DMS 273 (cell line): Measurements from ENCODE around the gene HSPA4.
A peak's percentile ranks its signal among the peaks of the same experiment; 100 is the strongest.
"Not testable (repeated sequence)": the region's sequence is repeated elsewhere in the genome, so short reads cannot be mapped to it uniquely, and the experiment has no call there.

Source experiments
- DNase-seq: peaks from one replicate; lab custom pipeline; 2025; ENCODE audit not compliant: unreplicated experiment; lab: John Stamatoyannopoulos, UW

HSPA4 gene

DNA sequence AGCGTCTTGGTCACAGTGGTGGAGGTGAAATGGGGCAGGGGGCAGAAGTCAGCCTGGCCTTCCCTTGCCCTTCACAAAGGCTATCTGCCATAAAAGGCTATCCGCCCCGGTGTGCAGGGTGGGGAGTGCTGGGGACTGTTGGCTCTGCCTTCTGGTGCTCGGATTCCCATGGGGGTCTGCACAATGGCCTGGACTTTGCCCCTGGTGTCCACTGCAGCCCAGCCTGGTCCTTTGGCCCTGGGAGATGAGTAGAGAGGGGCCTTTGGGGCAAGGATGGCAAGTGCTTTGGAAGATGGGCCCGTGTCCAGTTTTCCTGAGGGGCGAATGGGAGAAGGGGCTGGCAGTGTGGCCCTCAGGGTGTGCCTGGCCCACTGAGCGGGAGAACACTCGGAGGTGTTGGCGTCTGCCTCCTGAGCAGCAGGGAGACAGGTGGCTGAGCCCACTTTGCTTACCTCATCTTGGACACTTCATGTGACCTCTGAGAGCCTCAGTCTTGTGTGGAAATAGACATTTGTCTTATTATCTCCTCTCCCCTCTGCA, 69.9 kb downstream of the HSPA4 start:
- no peak for DNase-seq

DNA sequence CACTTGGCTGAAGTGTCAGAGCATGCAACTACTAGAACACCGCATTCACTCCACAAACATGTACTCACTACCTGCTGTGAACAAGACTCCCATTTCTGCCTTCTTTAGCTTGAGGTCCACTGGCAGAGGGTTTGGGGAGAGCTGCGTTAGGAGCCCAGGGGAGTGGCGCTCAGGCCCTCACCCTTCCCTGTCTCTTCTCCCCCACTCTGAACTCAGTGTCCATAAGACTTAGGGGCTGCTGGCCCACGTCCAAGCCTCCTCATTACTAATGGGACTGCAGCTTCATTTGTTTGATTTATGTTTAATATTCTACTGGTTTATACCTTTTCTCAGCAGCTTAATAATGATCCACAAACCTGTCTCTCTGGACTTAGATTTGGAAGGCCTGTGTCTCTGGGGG, 70.9 kb downstream of the HSPA4 start:
- DNase-seq, result no peak

DNA sequence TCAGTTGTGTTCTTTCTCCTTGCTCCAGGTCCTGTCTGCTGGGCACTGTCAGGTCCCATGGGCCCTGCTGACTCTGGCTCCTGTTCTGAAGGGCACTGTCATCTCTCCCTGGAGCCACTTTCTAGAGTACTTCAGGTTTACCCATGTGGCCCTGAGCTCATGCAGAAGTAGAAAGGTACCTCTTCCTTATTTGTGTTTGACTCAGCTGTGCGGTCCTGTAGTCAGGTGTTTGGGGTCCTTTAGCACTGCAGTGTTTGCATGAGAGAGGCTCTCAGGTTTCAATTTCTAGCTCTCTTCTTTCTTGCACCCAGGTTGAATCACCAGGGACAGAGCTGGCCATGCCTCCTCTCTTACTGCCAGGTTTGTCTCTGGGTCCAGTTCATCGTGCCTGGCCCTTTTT, 71.5 kb downstream of the HSPA4 start:
- DNase-seq, result no peak

DNA sequence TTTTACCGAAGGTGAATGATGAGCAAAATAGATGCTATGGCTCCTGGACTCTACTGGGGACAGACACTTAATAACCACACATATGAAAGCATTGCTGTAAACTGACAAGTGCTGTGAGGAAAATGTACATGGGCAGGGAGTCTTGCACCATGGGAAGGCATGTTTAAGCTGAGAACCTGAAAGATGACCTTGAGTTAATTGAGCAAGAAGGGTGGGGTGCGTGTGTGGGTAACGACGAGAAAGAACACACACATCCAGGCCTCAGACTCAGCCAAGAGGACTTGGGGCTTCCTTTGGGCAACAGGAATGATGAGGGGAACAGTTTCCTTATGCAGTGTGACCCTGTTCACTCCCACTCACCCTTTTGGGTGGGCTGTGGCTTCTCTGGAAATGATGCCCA, 73.1 kb downstream of the HSPA4 start:
- DNase-seq, result no peak

DNA sequence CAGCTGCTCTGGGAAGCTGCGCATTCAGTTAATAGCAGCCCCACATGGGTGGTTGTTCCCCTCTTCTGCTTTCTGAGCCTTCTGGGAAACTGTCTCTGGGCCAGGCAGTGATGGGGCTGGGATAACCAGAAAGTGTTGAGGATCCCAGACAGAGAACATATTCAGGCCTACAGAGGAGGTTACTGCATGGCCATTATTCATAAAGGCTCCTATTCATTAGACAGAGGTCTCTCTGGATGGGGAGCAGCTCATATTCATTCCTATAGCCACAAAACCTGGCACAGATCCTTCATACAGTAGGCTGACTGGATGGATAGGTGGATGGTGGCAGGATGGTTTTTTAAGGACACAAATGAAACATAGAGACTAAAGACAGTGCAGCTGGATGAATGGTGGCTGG, 76.3 kb downstream of the HSPA4 start:
- no peak for DNase-seq

DNA sequence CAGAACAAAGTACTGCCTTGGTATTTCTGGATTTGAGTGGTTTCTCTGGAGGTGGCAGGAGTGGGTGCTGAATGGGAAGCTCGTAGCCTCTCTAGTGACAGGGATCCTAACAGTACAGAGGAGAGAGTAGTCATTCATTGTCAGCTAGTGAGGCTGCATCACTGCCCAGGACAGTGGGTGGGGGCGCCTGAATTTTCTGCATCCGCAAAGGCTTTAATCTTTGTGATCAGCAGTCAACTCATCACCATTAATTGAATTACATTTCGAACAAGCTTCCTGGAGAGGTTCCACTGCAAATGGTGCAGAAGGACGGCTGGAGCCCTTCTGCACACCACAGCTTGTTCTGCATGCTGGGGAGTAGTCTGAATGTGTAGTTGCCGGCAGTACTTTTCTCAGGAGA, 77.5 kb downstream of the HSPA4 start:
- DNase-seq, result no peak

DNA sequence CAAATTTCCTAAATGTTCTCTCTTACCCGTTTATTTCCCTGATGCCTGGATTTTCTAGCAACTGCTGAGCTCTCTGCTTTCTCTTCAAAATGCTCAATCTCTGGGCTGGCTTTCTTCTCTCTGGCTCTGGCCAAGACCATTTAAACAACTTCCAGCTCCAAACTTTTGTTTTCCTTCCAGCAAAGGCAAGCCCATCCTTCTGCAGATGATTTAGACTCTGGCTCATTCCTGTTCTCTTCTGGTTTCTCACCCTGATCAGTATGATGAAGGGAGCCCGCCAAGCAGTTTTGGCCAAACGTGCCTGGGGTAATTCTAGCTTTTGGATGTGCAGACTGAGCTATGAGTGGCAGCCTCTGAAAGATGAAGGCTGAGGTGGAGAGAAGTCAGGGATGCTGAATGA, 78.1 kb downstream of the HSPA4 start:
- DNase-seq, result no peak

DNA sequence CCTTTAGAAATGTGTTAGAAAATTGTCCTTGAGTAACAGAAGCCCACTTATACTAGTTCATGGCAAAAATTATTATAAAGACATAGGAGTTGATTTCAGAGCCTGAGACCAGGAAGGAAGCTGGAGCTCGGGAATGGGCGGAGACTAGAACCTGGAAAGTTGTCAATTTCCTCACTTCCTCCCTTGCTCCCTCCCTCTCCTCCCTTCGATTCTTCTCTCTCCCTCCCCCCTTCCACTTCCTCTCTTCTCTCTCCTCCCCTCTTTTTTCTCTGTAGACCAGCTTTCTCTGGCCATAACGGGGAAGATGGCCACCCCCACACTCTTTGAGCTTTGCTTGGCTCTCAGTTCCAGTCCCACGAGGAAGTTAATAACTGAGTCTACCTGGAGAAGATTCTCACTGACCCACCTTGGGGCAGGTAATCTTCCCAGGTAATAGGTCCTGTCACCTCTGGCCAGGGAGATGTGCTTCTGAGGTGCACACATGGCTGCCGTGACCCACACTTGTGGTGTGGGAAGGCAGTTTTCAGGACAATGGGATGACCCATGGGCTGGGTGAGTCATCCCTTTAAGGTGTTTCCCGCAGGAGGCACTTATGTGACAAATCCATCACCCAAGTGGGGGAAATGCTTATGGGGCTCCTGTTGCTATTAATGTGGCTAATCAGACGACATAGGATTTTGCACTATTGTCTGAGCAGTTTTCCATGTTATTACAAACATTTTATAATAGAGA, 78.7 kb downstream of the HSPA4 start:
- peak; percentile 13 for DNase-seq

DNA sequence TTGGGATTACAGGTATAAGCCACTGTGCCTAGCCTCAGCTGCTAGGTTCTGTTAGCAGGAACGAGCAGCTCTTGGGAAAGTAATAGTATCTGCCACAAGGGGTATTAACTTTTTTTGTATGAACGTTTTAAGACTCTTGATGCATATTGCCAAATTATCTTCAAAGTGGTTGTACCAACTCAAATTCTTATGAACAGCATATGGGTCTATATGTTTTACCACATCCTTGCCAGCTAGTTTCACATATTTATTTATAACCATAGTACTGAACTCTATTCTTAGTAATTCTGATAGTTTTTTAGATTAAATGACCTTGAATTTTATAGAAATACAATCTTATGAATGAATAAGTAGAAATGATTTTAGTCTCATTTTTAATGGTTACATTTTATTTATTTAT, 80.9 kb downstream of the HSPA4 start:
- no peak for DNase-seq

DNA sequence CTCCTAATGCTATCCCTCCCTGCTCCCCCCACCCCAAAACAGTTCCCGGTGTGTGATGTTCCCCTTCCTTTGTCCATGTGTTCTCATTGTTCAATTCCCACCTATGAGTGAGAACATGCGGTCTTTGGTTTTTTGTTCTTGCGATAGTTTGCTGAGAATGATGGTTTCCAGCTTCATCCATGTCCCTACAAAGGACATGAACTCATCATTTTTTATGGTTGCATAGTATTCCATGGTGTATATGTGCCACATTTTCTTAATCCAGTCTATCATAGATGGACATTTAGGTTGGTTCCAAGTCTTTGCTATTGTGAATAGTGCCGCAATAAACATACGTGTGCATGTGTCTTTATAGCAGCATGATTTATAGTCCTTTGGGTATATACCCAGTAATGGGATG, 81.4 kb downstream of the HSPA4 start:
- DNase-seq, result not testable (repeated sequence)

DNA sequence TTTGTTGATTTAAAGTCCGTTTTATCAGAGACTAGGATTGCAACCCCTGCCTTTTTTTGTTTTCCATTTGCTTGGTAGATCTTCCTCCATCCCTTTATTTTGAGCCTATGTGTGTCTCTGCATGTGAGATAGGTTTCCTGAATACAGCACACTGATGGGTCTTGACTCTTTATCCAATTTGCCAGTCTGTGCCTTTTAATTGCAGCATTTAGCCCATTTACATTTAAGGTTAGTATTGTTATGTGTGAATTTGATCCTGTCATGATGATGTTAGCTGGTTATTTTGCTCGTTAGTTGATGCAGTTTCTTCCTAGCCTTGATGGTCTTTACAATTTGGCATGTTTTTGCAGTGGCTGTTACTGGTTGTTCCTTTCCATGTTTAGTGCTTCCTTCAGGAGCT, 85.1 kb downstream of the HSPA4 start:
- DNase-seq, result not testable (repeated sequence)

DNA sequence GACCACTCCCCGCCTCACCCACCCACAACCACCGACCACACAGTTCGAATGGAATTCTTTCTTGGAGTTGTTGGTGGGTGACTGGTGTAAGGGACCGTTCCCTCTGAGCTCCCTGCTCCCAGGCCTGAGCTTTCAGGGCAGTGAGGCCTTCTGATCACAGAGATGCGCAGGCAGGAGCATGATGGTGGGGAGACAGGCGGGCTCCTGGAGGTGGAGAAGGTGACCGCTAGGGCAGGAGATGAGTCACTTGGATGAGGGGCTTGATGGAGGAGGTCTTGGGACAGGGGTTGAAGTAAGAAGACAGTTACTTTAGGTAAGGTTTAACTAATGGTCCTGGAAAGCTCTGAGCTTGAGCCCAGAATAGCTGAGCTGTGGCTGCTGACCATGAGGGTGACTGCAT, 88.5 kb downstream of the HSPA4 start:
- no peak for DNase-seq

DNA sequence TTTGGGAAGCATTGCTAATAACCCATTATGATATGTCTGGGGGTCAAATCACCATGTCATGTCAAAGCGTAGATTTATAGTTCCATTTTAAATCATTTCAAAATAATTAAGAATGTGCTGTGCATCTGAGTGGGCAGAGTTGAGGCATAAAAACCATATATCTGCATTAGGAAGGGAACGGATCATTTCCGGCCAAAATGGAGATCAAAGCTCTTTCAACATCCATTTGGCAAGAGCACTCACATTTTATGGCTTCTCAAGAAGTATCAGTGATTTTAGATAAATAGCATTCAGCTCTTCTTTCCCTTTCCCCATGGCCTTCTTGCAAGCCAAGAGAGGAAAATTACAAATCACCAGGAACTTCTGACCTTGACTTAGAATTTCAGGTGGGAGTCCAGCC, 89.9 kb downstream of the HSPA4 start:
- DNase-seq, result no peak

DNA sequence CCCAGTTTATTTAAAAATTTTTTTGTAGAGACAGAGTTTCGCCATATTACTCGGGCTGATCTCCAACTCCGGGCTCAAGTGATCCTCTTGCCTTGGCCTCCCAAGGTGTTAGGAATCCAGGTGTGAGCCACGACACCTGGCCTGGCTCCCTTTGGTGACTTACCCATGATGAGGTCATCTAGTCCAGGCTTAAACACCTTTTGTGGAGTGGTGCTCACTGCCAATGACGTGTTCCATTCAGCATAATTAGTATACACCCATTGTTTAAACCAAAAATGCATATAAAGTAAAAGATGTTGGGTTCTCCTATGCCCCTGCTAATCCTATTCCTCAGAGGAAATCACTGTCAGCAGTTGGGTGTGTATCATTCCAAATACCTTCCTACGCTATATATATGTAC, 91.0 kb downstream of the HSPA4 start:
- DNase-seq, result no peak

DNA sequence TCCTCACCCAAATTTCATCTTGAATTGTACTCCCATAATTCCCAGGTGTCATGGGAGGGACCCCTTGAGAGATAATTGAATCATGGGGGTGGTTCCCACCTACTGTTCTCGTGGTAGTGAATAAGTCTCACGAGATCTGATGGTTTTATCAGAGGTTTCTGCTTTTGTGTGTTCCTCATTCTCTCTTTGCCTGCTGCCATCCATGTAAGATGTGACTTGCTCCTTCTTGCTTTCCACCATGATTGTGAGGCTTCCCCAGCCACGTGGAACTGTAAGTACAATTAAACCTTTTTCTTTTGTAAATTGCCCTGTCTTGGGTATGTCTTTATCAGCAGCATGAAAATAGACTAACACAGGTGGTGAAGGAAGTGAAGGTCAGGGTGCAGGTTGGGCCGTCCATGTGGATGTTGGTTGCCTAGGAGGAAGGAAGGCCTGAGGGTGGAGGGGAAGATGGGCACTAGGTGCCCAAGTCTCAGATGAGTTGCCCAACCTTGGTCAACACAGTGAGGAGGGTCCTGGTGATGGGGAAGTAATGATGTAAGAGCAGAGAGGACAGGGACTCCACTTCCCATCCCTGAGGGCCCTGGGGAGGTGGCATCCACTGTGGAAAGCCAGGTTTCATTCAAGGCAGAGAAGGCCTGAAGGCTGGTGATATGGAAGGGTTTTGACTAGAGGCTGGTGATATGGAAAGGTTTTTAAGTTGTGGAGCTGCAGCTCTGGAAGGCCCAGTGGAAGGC, 92.6 kb downstream of the HSPA4 start:
- DNase-seq, result no peak

DNA sequence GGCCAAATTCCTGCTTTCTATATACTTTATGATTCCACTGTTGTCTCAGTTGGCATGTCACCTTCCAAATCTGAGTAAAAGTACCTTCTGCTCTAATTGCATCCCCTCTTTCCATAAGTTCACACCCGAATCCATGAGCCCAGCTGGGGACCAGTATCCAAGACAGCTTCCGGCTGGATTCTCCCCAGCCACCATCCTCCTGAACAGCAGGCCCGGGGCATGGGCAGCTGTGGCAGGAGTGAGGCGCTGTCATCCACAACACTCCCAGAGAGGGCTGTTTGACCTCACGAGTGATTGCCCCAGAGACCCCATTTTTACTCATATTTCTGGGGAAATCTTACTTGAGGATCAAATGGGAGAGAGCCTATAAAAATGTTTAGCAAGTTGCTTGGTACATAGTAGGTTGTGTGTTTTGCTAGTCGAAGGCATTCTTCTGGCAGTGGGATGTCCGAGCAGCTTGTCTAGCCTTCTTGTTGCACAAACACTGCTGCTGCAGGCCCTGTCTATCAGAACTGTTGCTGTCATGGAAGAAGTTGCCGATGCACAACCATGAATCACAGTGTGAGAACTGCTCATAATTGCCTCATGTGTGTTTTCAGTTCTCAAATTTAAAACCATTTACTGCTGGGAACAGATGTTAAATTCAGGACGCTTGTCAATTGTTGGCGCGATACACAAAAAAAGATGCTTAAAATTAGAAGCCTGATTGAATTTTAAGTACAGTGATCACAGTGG, 93.8 kb downstream of the HSPA4 start:
- no peak for DNase-seq

DNA sequence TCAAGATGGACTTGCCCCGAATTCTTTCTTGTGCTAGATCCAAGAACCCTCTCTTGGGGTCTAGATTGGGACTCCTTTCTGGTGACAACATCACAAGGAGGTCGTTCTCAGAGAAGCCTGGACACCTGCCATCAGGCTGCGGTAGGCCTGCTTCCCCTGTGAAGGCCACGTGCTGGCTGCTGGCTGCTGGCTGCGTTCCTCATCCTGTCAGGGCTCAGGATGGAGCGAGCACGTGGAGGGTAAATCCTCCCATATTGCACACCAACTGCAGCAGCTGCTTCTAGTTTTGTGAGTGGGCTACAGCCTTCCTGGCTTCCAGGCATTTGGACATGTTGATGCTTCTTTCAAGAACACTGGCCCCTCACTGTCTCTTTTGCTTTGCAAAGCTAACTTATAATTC, 95.6 kb downstream of the HSPA4 start:
- peak; percentile 49 for DNase-seq

DNA sequence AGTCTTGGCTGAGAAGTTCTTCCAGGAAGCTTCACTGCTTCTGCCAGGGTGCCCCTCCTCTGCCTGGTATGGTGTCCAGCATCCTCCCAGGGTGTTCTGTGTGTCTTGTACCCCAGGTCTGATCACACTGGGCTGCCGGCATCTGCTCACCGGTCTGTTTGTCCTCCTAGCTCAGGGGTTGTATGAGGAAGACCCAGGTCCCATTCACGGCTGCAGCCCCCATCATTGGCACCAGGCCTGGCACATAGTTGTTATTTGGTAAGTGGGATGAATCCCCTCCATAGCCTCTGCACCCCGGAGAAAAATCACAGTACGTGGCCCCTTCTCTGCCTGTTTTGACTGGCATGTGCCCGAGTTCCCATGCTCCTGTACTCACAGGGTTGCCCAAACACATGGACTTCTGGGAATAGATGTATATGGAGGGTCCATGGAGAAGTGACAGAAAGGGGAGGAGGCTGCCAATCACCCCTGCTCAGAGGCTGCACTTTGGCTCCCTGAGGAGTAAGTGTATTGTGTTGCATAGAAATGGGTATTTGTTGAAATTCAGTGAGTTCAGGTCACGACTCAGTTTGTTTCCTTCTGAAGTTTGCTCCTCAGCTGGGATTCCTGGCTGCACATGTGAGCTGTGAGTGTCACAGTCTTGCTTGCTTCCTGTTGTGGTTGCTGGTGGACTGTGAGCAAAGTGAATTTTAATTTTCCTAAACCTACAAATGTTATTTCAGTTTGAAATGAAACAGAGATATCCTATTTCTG, 96.2 kb downstream of the HSPA4 start:
- no peak for DNase-seq

DNA sequence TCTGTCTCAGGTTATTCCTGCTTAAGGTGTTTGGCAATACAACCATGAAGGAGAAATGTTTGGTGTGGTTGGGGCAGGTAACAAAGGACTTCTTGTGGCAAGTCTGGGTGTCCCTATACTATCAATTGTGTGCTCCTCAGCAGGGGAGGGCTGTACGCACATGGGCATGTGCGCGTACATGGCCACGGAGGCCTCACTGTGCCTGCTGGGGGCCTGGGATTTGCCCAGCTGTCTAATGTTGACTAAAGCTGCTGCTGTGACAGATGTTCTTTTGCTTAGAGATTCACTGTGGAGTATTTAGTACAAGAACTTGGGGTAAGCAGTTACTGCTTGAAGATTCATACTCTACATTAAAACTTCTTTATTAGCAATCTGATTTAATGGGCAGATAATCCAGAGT, 97.5 kb downstream of the HSPA4 start:
- peak; percentile 92 for DNase-seq

DNA sequence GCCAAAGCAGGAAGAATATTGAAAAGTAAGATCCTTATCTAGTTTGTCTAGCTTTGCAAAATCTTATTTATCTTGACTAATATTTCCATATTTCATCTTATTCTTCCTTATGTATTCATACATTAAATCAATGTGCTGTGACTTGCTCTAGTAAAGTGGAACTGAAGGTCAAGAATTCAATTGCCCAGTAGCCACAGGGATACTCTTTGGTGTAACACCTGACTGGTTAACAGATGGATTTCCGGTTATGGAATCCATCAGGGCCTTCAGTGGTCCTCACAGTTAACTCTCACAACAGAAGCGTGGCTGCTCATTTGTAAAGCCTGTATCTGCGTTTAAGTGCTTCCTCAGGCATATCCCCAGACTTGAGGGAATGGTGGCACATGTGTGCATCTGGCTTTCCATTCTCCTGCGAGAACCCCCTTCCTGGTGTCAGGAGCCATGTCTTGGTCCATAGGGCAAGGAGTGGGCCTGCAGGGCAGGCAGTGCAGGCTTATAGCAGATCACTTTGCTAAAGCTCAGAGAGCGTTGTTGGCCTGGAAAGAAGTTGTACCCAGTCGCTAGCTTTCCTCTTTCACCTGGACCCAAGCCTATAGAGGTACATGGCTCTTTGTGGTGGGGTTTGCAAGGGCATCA, 99.2 kb downstream of the HSPA4 start:
- peak; percentile 17 for DNase-seq
